Measurements from ENCODE around the gene CPT2. TPM values are rescaled to one million over a fixed set of nuclear protein-coding genes. Genes with fewer than 3 reads are reported as not detected.

The CPT2 gene
- total and polyA plus RNA-seq, 2 of the 13 experiments (the other 11 are each of a cell fraction or from before 2014, with no cell fraction given): 12.6 to 14.6 TPM

DNA sequence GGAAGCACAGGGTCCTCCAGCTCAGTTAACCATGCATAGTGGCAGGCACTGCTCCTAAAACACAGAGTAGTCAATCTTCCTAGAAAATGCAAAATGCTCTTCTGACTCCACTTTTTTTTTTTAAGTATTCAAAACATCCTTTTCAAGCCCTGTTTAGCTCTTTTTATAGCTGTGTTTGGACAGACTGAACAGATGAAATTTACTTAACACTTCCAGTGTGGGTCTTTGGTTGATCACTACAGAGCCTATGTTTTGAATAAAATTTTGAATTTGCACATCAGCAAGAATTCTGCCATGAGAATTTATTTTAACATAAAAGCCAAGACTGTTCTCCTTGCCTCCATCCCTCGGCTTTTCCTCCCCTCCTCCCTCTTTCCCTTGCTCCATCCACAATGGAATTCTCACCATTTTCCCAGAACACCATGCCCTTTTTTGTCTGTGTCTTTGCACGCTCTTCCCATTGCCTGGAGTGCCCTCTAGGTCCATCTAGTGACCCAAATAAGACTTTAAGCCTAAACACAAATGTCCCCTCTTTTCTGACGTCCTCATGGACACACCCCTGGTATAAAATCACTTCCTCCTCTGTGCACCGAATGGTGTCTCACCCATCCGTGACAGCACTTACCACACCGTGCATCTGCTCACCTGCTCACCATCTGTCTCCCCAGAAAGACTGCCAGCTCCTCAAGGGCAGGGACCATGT, 24.0 kb upstream of the CPT2 start (continued):
- TF ChIP-seq, protein P1, sequence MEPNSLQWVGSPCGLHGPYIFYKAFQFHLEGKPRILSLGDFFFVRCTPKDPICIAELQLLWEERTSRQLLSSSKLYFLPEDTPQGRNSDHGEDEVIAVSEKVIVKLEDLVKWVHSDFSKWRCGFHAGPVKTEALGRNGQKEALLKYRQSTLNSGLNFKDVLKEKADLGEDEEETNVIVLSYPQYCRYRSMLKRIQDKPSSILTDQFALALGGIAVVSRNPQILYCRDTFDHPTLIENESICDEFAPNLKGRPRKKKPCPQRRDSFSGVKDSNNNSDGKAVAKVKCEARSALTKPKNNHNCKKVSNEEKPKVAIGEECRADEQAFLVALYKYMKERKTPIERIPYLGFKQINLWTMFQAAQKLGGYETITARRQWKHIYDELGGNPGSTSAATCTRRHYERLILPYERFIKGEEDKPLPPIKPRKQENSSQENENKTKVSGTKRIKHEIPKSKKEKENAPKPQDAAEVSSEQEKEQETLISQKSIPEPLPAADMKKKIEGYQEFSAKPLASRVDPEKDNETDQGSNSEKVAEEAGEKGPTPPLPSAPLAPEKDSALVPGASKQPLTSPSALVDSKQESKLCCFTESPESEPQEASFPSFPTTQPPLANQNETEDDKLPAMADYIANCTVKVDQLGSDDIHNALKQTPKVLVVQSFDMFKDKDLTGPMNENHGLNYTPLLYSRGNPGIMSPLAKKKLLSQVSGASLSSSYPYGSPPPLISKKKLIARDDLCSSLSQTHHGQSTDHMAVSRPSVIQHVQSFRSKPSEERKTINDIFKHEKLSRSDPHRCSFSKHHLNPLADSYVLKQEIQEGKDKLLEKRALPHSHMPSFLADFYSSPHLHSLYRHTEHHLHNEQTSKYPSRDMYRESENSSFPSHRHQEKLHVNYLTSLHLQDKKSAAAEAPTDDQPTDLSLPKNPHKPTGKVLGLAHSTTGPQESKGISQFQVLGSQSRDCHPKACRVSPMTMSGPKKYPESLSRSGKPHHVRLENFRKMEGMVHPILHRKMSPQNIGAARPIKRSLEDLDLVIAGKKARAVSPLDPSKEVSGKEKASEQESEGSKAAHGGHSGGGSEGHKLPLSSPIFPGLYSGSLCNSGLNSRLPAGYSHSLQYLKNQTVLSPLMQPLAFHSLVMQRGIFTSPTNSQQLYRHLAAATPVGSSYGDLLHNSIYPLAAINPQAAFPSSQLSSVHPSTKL (CRISPR knock-in tag; IDR thresholded peaks at IDR 0.05): no peak
- no peak for TF ChIP-seq PAWR (CRISPR knock-in tag; IDR thresholded peaks at IDR 0.05; ENCODE audit: borderline replicate concordance)
- TF ChIP-seq, protein P2, sequence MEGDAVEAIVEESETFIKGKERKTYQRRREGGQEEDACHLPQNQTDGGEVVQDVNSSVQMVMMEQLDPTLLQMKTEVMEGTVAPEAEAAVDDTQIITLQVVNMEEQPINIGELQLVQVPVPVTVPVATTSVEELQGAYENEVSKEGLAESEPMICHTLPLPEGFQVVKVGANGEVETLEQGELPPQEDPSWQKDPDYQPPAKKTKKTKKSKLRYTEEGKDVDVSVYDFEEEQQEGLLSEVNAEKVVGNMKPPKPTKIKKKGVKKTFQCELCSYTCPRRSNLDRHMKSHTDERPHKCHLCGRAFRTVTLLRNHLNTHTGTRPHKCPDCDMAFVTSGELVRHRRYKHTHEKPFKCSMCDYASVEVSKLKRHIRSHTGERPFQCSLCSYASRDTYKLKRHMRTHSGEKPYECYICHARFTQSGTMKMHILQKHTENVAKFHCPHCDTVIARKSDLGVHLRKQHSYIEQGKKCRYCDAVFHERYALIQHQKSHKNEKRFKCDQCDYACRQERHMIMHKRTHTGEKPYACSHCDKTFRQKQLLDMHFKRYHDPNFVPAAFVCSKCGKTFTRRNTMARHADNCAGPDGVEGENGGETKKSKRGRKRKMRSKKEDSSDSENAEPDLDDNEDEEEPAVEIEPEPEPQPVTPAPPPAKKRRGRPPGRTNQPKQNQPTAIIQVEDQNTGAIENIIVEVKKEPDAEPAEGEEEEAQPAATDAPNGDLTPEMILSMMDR (CRISPR knock-in tag; IDR thresholded peaks at IDR 0.05): peak; percentile 67
- no peak for TF ChIP-seq ARNTL (CRISPR knock-in tag; IDR thresholded peaks at IDR 0.05)
- TF ChIP-seq, protein P3, sequence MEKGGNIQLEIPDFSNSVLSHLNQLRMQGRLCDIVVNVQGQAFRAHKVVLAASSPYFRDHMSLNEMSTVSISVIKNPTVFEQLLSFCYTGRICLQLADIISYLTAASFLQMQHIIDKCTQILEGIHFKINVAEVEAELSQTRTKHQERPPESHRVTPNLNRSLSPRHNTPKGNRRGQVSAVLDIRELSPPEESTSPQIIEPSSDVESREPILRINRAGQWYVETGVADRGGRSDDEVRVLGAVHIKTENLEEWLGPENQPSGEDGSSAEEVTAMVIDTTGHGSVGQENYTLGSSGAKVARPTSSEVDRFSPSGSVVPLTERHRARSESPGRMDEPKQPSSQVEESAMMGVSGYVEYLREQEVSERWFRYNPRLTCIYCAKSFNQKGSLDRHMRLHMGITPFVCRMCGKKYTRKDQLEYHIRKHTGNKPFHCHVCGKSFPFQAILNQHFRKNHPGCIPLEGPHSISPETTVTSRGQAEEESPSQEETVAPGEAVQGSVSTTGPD (CRISPR knock-in tag; IDR thresholded peaks at IDR 0.05): no peak
- no peak for TF ChIP-seq FOXM1 (CRISPR knock-in tag; IDR thresholded peaks at IDR 0.05)
- no peak for TF ChIP-seq ZFP36 (IDR thresholded peaks at IDR 0.05; ENCODE audit: borderline replicate concordance, low read depth, low read length, partially characterized antibody)
- TF ChIP-seq, protein P4, sequence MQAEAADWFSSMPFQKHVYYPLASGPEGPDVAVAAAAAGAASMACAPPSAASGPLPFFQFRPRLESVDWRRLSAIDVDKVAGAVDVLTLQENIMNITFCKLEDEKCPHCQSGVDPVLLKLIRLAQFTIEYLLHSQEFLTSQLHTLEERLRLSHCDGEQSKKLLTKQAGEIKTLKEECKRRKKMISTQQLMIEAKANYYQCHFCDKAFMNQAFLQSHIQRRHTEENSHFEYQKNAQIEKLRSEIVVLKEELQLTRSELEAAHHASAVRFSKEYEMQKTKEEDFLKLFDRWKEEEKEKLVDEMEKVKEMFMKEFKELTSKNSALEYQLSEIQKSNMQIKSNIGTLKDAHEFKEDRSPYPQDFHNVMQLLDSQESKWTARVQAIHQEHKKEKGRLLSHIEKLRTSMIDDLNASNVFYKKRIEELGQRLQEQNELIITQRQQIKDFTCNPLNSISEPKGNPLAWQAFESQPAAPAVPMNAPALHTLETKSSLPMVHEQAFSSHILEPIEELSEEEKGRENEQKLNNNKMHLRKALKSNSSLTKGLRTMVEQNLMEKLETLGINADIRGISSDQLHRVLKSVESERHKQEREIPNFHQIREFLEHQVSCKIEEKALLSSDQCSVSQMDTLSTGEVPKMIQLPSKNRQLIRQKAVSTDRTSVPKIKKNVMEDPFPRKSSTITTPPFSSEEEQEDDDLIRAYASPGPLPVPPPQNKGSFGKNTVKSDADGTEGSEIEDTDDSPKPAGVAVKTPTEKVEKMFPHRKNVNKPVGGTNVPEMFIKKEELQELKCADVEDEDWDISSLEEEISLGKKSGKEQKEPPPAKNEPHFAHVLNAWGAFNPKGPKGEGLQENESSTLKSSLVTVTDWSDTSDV (CRISPR knock-in tag; IDR thresholded peaks at IDR 0.05): no peak
- no peak for TF ChIP-seq CBX5 (CRISPR knock-in tag; IDR thresholded peaks at IDR 0.05; ENCODE audit: borderline replicate concordance)
- TF ChIP-seq, protein P5, sequence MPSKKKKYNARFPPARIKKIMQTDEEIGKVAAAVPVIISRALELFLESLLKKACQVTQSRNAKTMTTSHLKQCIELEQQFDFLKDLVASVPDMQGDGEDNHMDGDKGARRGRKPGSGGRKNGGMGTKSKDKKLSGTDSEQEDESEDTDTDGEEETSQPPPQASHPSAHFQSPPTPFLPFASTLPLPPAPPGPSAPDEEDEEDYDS (CRISPR knock-in tag; IDR thresholded peaks at IDR 0.05): peak; percentile 31; the same call in 1 of the 2 replicates
- TF ChIP-seq CREB1 (IDR thresholded peaks at IDR 0.05): no peak; the same call in 1 of the 2 replicates
- peak; percentile 52; the same call in 1 of the 2 replicates for TF ChIP-seq CREB1 (CRISPR knock-in tag; IDR thresholded peaks at IDR 0.05)
- no peak for TF ChIP-seq NFE2 (CRISPR knock-in tag; IDR thresholded peaks at IDR 0.05)
- no peak for TF ChIP-seq ZNF17 (CRISPR knock-in tag; IDR thresholded peaks at IDR 0.05)
- TF ChIP-seq ZNF564 (CRISPR knock-in tag; IDR thresholded peaks at IDR 0.05): no peak
- TF ChIP-seq ZNF30 (CRISPR knock-in tag; IDR thresholded peaks at IDR 0.05): no peak
- TF ChIP-seq, protein P6, sequence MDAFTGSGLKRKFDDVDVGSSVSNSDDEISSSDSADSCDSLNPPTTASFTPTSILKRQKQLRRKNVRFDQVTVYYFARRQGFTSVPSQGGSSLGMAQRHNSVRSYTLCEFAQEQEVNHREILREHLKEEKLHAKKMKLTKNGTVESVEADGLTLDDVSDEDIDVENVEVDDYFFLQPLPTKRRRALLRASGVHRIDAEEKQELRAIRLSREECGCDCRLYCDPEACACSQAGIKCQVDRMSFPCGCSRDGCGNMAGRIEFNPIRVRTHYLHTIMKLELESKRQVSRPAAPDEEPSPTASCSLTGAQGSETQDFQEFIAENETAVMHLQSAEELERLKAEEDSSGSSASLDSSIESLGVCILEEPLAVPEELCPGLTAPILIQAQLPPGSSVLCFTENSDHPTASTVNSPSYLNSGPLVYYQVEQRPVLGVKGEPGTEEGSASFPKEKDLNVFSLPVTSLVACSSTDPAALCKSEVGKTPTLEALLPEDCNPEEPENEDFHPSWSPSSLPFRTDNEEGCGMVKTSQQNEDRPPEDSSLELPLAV (CRISPR knock-in tag; conservative IDR thresholded peaks at IDR 0.05; ENCODE audit: low read depth): no peak
- no peak for TF ChIP-seq ZNF557 (CRISPR knock-in tag; IDR thresholded peaks at IDR 0.05)
